Hepatocyte (in vitro differentiated cells): ENCODE data around the gene ATP5MC2.

Source experiments
- EZH2phosphoT487 ChIP-seq: fragments of 200-600 bp; sonication (generic); IDR thresholded peaks from one replicate; pipeline ENCODE4 v1.6.1; 2018; ENCODE audit warnings: antibody characterized with exemption, mild to moderate bottlenecking, low read depth, moderate library complexity; ENCODE audit not compliant: unreplicated experiment, severe bottlenecking
- TF ChIP-seq, protein P1 (sequence below): fragments of 200-600 bp; sonication (generic); IDR thresholded peaks from 2 replicates; pipeline ENCODE4 v1.5.1; 2016; ENCODE audit warnings: antibody characterized with exemption, mild to moderate bottlenecking; ENCODE audit not compliant: poor library complexity

DNA sequence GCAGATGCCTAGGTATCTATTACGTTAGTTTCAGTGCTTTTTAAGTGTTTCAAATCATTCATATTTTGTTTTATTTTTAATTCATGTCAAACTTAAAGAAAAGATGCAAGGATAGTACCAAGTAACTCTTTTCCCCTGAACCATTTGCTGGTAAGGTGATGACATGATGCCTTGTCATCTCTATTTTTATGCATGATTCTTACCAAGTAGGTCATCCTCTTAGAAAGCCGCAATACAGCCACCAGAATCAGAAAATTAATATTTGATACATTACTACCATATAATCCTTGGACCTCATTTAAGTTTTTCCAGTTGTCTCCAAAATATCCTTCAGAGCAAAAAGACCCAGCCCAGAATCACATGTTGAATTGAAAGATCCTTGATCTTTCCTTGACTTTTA lies 22.3 kb downstream of the ATP5MC2 start:
- TF ChIP-seq, protein P1, sequence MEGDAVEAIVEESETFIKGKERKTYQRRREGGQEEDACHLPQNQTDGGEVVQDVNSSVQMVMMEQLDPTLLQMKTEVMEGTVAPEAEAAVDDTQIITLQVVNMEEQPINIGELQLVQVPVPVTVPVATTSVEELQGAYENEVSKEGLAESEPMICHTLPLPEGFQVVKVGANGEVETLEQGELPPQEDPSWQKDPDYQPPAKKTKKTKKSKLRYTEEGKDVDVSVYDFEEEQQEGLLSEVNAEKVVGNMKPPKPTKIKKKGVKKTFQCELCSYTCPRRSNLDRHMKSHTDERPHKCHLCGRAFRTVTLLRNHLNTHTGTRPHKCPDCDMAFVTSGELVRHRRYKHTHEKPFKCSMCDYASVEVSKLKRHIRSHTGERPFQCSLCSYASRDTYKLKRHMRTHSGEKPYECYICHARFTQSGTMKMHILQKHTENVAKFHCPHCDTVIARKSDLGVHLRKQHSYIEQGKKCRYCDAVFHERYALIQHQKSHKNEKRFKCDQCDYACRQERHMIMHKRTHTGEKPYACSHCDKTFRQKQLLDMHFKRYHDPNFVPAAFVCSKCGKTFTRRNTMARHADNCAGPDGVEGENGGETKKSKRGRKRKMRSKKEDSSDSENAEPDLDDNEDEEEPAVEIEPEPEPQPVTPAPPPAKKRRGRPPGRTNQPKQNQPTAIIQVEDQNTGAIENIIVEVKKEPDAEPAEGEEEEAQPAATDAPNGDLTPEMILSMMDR, result no peak
- no peak for TF ChIP-seq EZH2phosphoT487
